ENCODE measurements around the gene GLS. TPM values are rescaled to one million over a fixed set of nuclear protein-coding genes. Genes with fewer than 3 reads are reported as not detected.
A peak's percentile ranks its signal among the peaks of the same experiment; 100 is the strongest.
"Not testable (repeated sequence)": the region's sequence is repeated elsewhere in the genome, so short reads cannot be mapped to it uniquely, and the experiment has no call there.

Gene GLS
- total and polyA plus RNA-seq, 3 experiments from 2014 or later = 50.9 to 222 (median 209) TPM

DNA sequence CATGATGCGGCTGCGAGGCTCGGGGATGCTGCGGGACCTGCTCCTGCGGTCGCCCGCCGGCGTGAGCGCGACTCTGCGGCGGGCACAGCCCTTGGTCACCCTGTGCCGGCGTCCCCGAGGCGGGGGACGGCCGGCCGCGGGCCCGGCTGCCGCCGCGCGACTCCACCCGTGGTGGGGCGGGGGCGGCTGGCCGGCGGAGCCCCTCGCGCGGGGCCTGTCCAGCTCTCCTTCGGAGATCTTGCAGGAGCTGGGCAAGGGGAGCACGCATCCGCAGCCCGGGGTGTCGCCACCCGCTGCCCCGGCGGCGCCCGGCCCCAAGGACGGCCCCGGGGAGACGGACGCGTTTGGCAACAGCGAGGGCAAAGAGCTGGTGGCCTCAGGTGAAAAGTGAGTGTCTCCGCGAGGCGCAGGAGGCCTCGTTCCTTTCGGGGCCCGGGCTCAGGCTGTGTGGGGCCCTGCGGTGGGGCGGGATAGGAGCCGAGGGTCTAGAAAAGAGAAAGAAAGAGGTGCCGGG, 520 bp downstream of the GLS start:
- Mint-ChIP-seq H3K9me3 (no peaks in the 10 kb centered on the region), H3K27me3 (peaks cover 0 to 6% of the 10 kb centered on the region in 2 donors), H3K4me1 (peaks cover 38 to 63% (median 50%) of the 10 kb centered on the region in 3 donors), H3K27ac (peak overlapping the region; percentile 81 to 99 (median 98)), H3K36me3 (peaks cover 0 to 42% (median 7%) of the 10 kb centered on the region in 3 donors), H3K4me3 (peak overlapping the region; percentile 97 to 99 (median 98))
- Histone ChIP-seq H3K27me3 (ENCODE audit: insufficient read depth, low read length, poor library complexity, severe bottlenecking) (no peaks in the 10 kb centered on the region), H3K4me3 (ENCODE audit: low read length) (peak overlapping the region; percentile 95), H3K4me1 (ENCODE audit: insufficient read depth, low read length) (peaks cover 52% of the 10 kb centered on the region), H3K36me3 (ENCODE audit: insufficient read depth, low read length) (no peaks in the 10 kb centered on the region), H3K9me3 (ENCODE audit: low read length) (no peaks in the 10 kb centered on the region), H3K27ac (ENCODE audit: low read depth, low read length) (peak overlapping the region; percentile 92)
- ChIA-PET POLR2A (interaction anchor here (1.2 to 3.4 kb wide), 14 partner anchors 8 to 1118 kb away, joined by 4 to 20 read pairs (median 8); partner anchors contain the start of genes MFSD6, NABP1, OSGEPL1 and STAT1), CTCF (interaction anchor here (0.9 to 4.1 kb wide), 6 partner anchors 12 to 171 kb away, joined by 3 to 30 read pairs (median 3); no protein-coding TSS in a partner anchor)
- no peak for DNase-seq

GRCh38 chr2:190881598-190882410, 1.2 kb downstream of the GLS start:
- CTCF ChIA-PET = interaction anchor here (0.9 to 4.1 kb wide), 6 partner anchors 11 to 170 kb away, joined by 3 to 30 read pairs (median 3); no protein-coding TSS in a partner anchor
- H3K36me3 Mint-ChIP-seq = peaks cover 0 to 42% (median 7%) of the 10 kb centered on the region in 3 donors
- no peaks in the 10 kb centered on the region for H3K9me3 Mint-ChIP-seq
- POLR2A ChIA-PET = interaction anchor here (0.7 to 3.4 kb wide), 14 partner anchors 8 to 1119 kb away, joined by 3 to 20 read pairs (median 8); partner anchors contain the start of genes MFSD6, NABP1, OSGEPL1 and STAT1
- Histone ChIP-seq H3K27ac (ENCODE audit: low read depth, low read length) (peak overlapping the region; percentile 92), H3K4me3 (ENCODE audit: low read length) (peak overlapping the region; percentile 95), H3K9me3 (ENCODE audit: low read length) (no peaks in the 10 kb centered on the region), H3K36me3 (ENCODE audit: insufficient read depth, low read length) (no peaks in the 10 kb centered on the region), H3K4me1 (ENCODE audit: insufficient read depth, low read length) (peaks cover 52% of the 10 kb centered on the region), H3K27me3 (ENCODE audit: insufficient read depth, low read length, poor library complexity, severe bottlenecking) (no peaks in the 10 kb centered on the region)
- peaks cover 39 to 64% (median 52%) of the 10 kb centered on the region in 3 donors for H3K4me1 Mint-ChIP-seq
- H3K4me3 Mint-ChIP-seq = peak overlapping the region; percentile 93 to 96 (median 94)
- DNase-seq = peak; percentile 64 to 89 (median 84)
- H3K27ac Mint-ChIP-seq = peak overlapping the region; percentile 95 to 99 (median 96)
- peaks cover 0 to 6% of the 10 kb centered on the region in 2 donors for H3K27me3 Mint-ChIP-seq

DNA sequence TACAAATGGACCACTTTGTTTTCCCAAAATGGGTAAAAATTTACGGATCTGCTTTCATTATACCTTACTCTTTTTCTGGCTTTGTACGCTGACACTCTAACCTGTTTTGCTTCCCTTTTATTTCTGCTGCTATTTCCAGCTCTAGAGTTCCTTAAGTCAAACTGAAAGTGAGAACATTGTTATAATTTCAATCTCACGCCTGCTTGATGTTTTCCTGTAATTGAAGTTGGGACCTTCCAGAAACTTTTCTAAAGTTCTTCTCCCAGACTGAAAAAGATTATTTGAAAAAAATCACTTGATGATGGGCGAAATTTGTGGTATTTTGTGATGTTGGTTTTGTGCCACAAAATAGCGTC, 1.8 kb downstream of the GLS start:
- Mint-ChIP-seq H3K4me1 (peaks cover 42 to 65% (median 58%) of the 10 kb centered on the region in 3 donors), H3K27ac (peak overlapping the region; percentile 95 to 99 (median 96)), H3K27me3 (peaks cover 0 to 6% of the 10 kb centered on the region in 2 donors), H3K4me3 (peak overlapping the region; percentile 93 to 96 (median 94)), H3K36me3 (peaks cover 0 to 42% (median 7%) of the 10 kb centered on the region in 3 donors), H3K9me3 (no peaks in the 10 kb centered on the region)
- Histone ChIP-seq H3K27ac (ENCODE audit: low read depth, low read length) (peak overlapping the region; percentile 92), H3K36me3 (ENCODE audit: insufficient read depth, low read length) (no peaks in the 10 kb centered on the region), H3K27me3 (ENCODE audit: insufficient read depth, low read length, poor library complexity, severe bottlenecking) (no peaks in the 10 kb centered on the region), H3K9me3 (ENCODE audit: low read length) (no peaks in the 10 kb centered on the region), H3K4me1 (ENCODE audit: insufficient read depth, low read length) (peaks cover 57% of the 10 kb centered on the region), H3K4me3 (ENCODE audit: low read length) (peak overlapping the region; percentile 95)
- DNase-seq = no peak
- CTCF ChIA-PET = interaction anchor here (1.0 to 4.1 kb wide), 5 partner anchors 10 to 170 kb away, joined by 3 to 30 read pairs (median 3); no protein-coding TSS in a partner anchor
- POLR2A ChIA-PET = interaction anchor here (0.7 to 3.4 kb wide), 11 partner anchors 9 to 1120 kb away, joined by 3 to 20 read pairs (median 9); partner anchors contain the start of genes MFSD6, NABP1, OSGEPL1 and STAT1

DNA sequence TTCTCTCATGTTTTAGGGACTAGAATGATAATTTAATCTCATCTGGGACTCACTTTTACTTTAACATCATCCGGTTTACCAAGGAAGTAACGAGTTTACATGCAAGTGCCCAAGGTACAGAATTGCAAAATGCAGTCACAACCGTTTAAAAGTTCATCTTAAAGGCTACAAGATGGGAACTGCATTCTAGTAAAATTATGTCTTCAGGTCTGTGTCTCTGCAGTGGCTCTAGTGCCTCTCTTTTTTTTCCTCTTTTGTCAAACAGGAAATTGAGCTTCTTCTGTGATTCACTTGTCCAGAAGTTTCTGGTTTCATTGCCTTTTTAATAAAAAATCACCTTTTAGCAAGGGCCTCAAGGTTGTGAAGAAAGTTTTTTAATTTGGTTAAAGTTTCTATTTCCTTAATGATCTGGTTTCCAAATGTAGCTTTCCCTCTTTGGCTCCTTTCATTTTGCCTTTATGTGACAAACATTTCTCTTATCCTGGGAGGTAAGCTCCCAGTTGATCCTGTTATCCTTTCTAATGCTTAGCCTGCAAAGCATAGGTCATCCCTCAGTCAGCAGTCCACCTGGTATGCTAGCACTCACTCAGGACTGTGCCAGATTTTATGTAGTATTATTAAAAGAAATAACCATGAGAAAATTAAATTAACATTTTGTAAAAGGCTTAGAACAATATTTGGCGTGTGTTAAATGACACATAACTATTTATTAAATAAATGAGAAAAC, 2.4 kb downstream of the GLS start:
- Histone ChIP-seq H3K27me3 (ENCODE audit: insufficient read depth, low read length, poor library complexity, severe bottlenecking) (no peaks in the 10 kb centered on the region), H3K4me3 (ENCODE audit: low read length) (peak overlapping the region; percentile 95), H3K36me3 (ENCODE audit: insufficient read depth, low read length) (no peaks in the 10 kb centered on the region), H3K4me1 (ENCODE audit: insufficient read depth, low read length) (peaks cover 62% of the 10 kb centered on the region), H3K27ac (ENCODE audit: low read depth, low read length) (peak overlapping the region; percentile 92), H3K9me3 (ENCODE audit: low read length) (no peaks in the 10 kb centered on the region)
- H3K4me3 Mint-ChIP-seq = peak overlapping the region; percentile 93 to 96 (median 94)
- H3K27ac Mint-ChIP-seq = peak overlapping the region; percentile 95 to 99 (median 96)
- POLR2A ChIA-PET = interaction anchor here (0.7 to 3.4 kb wide), 4 partner anchors 10 to 476 kb away, joined by 5 to 14 read pairs (median 8); partner anchors contain the start of gene MFSD6
- CTCF ChIA-PET = interaction anchor here (1.5 to 4.1 kb wide), 3 partner anchors 10 to 32 kb away, joined by 3 to 30 read pairs (median 9); no protein-coding TSS in a partner anchor
- H3K9me3 Mint-ChIP-seq = no peaks in the 10 kb centered on the region
- peaks cover 0 to 45% (median 7%) of the 10 kb centered on the region in 3 donors for H3K36me3 Mint-ChIP-seq
- H3K4me1 Mint-ChIP-seq = peaks cover 48 to 67% (median 62%) of the 10 kb centered on the region in 3 donors
- DNase-seq = peak in 1 of 5 donors; percentile 25
- H3K27me3 Mint-ChIP-seq = peaks cover 0 to 6% of the 10 kb centered on the region in 2 donors

GRCh38 chr2:190885844-190886243, 5.2 kb downstream of the GLS start:
- ChIA-PET CTCF (interaction anchor here (1.2 to 2.5 kb wide), 3 partner anchors 35 to 134 kb away, joined by 3 to 13 read pairs (median 4); no protein-coding TSS in a partner anchor), POLR2A (interaction anchor here (1.4 kb wide), 1 partner anchor 35 kb away, joined by 7 read pairs; no protein-coding TSS in a partner anchor)
- peaks cover 0 to 51% (median 8%) of the 10 kb centered on the region in 3 donors for H3K36me3 Mint-ChIP-seq
- H3K9me3 Mint-ChIP-seq; H3K36me3 ChIP-seq (ENCODE audit: insufficient read depth, low read length); H3K9me3 ChIP-seq (ENCODE audit: low read length); DNase-seq; H3K4me3 ChIP-seq (ENCODE audit: low read length); H3K27me3 Mint-ChIP-seq; H3K27ac ChIP-seq (ENCODE audit: low read depth, low read length); H3K27me3 ChIP-seq (ENCODE audit: insufficient read depth, low read length, poor library complexity, severe bottlenecking); H3K27ac Mint-ChIP-seq: not testable (repeated sequence)
- peak overlapping the region in 6 of 7 donors; percentile 31 to 77 (median 56) for H3K4me3 Mint-ChIP-seq
- peaks cover 64 to 84% (median 79%) of the 10 kb centered on the region in 3 donors for H3K4me1 Mint-ChIP-seq
- H3K4me1 ChIP-seq (ENCODE audit: insufficient read depth, low read length) = peaks cover 74% of the 10 kb centered on the region

DNA sequence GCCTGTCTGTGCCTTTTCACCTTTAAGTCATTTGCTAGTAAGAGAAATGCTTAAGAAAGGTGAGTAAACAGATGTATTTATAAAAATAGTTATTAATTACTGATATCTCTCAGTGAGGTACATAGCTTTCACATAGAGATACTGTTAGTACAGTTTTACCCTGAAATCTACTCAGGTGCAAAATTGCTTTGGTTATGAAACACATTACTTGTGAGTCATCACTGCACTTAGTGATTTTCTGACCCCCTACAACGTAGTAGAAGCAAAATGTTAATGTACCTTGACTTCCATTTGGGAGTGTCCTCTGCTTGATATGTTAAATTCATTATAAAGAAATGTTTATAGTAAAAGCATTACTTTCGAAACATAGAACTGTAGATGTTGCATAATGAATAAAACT, 6.5 kb downstream of the GLS start:
- Mint-ChIP-seq H3K27ac (peak overlapping the region in 2 of 8 donors; percentile 44 to 77), H3K4me3 (peak overlapping the region in 5 of 7 donors; percentile 63 to 76 (median 68)), H3K9me3 (no peaks in the 10 kb centered on the region), H3K36me3 (peaks cover 0 to 52% (median 9%) of the 10 kb centered on the region in 3 donors), H3K4me1 (peaks cover 74 to 97% (median 90%) of the 10 kb centered on the region in 3 donors), H3K27me3 (no peaks in the 10 kb centered on the region)
- no peak overlapping the region for H3K4me3 ChIP-seq (ENCODE audit: low read length)
- H3K36me3 ChIP-seq (ENCODE audit: insufficient read depth, low read length) = no peaks in the 10 kb centered on the region
- CTCF ChIA-PET = interaction anchor here (0.7 to 2.5 kb wide), 3 partner anchors 14 to 60 kb away, joined by 3 to 13 read pairs (median 4); no protein-coding TSS in a partner anchor
- POLR2A ChIA-PET = interaction anchor here (0.6 to 1.5 kb wide), 4 partner anchors 46 to 153 kb away, joined by 3 to 4 read pairs (median 3); no protein-coding TSS in a partner anchor
- H3K4me1 ChIP-seq (ENCODE audit: insufficient read depth, low read length) = peaks cover 80% of the 10 kb centered on the region
- H3K9me3 ChIP-seq (ENCODE audit: low read length) = no peaks in the 10 kb centered on the region
- H3K27ac ChIP-seq (ENCODE audit: low read depth, low read length) = no peak overlapping the region
- no peak for DNase-seq
- no peaks in the 10 kb centered on the region for H3K27me3 ChIP-seq (ENCODE audit: insufficient read depth, low read length, poor library complexity, severe bottlenecking)

GRCh38 chr2:190888449-190888848, 7.8 kb downstream of the GLS start:
- ChIA-PET CTCF (interaction anchor here (1.1 to 2.3 kb wide), 2 partner anchors 30 to 38 kb away, joined by 3 to 8 read pairs; no protein-coding TSS in a partner anchor), POLR2A (no interaction called here)
- Mint-ChIP-seq H3K9me3 (no peaks in the 10 kb centered on the region), H3K27ac (peak overlapping the region in 6 of 8 donors; percentile 4 to 77 (median 44)), H3K4me3 (peak overlapping the region; percentile 48 to 76 (median 68)), H3K27me3 (no peaks in the 10 kb centered on the region), H3K4me1 (peaks cover 76 to 99% (median 93%) of the 10 kb centered on the region in 3 donors), H3K36me3 (peaks cover 0 to 48% (median 9%) of the 10 kb centered on the region in 3 donors)
- DNase-seq = no peak
- no peak overlapping the region for H3K27ac ChIP-seq (ENCODE audit: low read depth, low read length)
- no peaks in the 10 kb centered on the region for H3K9me3 ChIP-seq (ENCODE audit: low read length)
- no peaks in the 10 kb centered on the region for H3K36me3 ChIP-seq (ENCODE audit: insufficient read depth, low read length)
- H3K4me1 ChIP-seq (ENCODE audit: insufficient read depth, low read length) = peaks cover 75% of the 10 kb centered on the region
- no peak overlapping the region for H3K4me3 ChIP-seq (ENCODE audit: low read length)
- no peaks in the 10 kb centered on the region for H3K27me3 ChIP-seq (ENCODE audit: insufficient read depth, low read length, poor library complexity, severe bottlenecking)
